ENCODE measurements around the gene KPNA3. TPM values are rescaled to one million over a fixed set of nuclear protein-coding genes. Genes with fewer than 3 reads are reported as not detected.
"Not testable (repeated sequence)": the region's sequence is repeated elsewhere in the genome, so short reads cannot be mapped to it uniquely, and the experiment has no call there.

The KPNA3 gene
- total RNA-seq, 4 donors from 2014 or later: 23.1 to 29.2 (median 24.9) TPM

- Histone ChIP-seq H3K27ac (no peak overlapping the region), H3K36me3 (no peaks in the 10 kb centered on the region), H3K4me1 (no peaks in the 10 kb centered on the region), H3K9me3 (no peaks in the 10 kb centered on the region), H3K27me3 (no peaks in the 10 kb centered on the region), H3K4me3 (no peak overlapping the region)
- 45 to 64% methylated on average over 2 to 3 of the region's 3 CpGs for WGBS, 2 donors (ENCODE audit: low coverage in 1 of 2)
- in situ Hi-C loops (cut with MboI; ENCODE audit: low pct_ligation_motif_present in 1 of 4, low pct_unique_long_range_greater_than_20kb in 1 of 4, low sequenced_read_pairs in 3 of 4) (no loop called here), intact Hi-C loops (cut with DNase I; ENCODE audit: low total_unique reads) (no loop called here)
- no peak for DNase-seq
- TF ChIP-seq EP300 (IDR thresholded peaks at IDR 0.05; ENCODE audit: low read depth) (no peak), CTCF (IDR thresholded peaks at IDR 0.05) (no peak), POLR2AphosphoS5 (IDR thresholded peaks at IDR 0.05) (no peak), POLR2A (IDR thresholded peaks at IDR 0.05) (no peak)
Measured at GRCh38 chr13:49806126-49806536, 13.6 kb upstream of the KPNA3 start.

- H3K9me3 ChIP-seq; DNase-seq; H3K27ac ChIP-seq; H3K36me3 ChIP-seq; H3K4me1 ChIP-seq; H3K27me3 ChIP-seq; H3K4me3 ChIP-seq; in situ Hi-C loops (cut with MboI; ENCODE audit: low pct_ligation_motif_present in 1 of 4, low pct_unique_long_range_greater_than_20kb in 1 of 4, low sequenced_read_pairs in 3 of 4); intact Hi-C loops (cut with DNase I; ENCODE audit: low total_unique reads): not testable (repeated sequence)
- 86 to 93% methylated on average over 8 to 10 of the region's 10 CpGs for WGBS, 2 donors (ENCODE audit: low coverage in 1 of 2)
Measured at GRCh38 chr13:49803047-49803446, 10.6 kb upstream of the KPNA3 start.

GRCh38 chr13:49802426-49802825 is 9.9 kb upstream of the KPNA3 start:
- Histone ChIP-seq H3K27ac (no peak overlapping the region), H3K36me3 (no peaks in the 10 kb centered on the region), H3K9me3 (no peaks in the 10 kb centered on the region), H3K4me1 (no peaks in the 10 kb centered on the region), H3K4me3 (no peak overlapping the region), H3K27me3 (no peaks in the 10 kb centered on the region)
- WGBS, 2 donors (ENCODE audit: low coverage in 1 of 2): 71 to 72% methylated on average over 5 of the region's 5 CpGs
- in situ Hi-C loops (cut with MboI; ENCODE audit: low pct_ligation_motif_present in 1 of 4, low pct_unique_long_range_greater_than_20kb in 1 of 4, low sequenced_read_pairs in 3 of 4) (no loop called here), intact Hi-C loops (cut with DNase I; ENCODE audit: low total_unique reads) (no loop called here)
- no peak for DNase-seq
- TF ChIP-seq POLR2AphosphoS5 (IDR thresholded peaks at IDR 0.05) (no peak), EP300 (IDR thresholded peaks at IDR 0.05; ENCODE audit: low read depth) (no peak), CTCF (IDR thresholded peaks at IDR 0.05) (no peak), POLR2A (IDR thresholded peaks at IDR 0.05) (no peak)

GRCh38 chr13:49791711-49792549 is 552 bp downstream of the KPNA3 start:
- intact Hi-C loops (cut with DNase I; ENCODE audit: low total_unique reads): no loop called here
- TF ChIP-seq POLR2AphosphoS5 (IDR thresholded peaks at IDR 0.05) (no peak), EP300 (IDR thresholded peaks at IDR 0.05; ENCODE audit: low read depth) (no peak), CTCF (IDR thresholded peaks at IDR 0.05) (no peak), POLR2A (IDR thresholded peaks at IDR 0.05) (no peak)
- DNase-seq: peak; percentile 58
- H3K36me3 ChIP-seq: no peaks in the 10 kb centered on the region
- no peaks in the 10 kb centered on the region for H3K27me3 ChIP-seq
- H3K9me3 ChIP-seq: no peaks in the 10 kb centered on the region
- H3K4me3 ChIP-seq: peak overlapping the region; percentile 62 to 98 (median 88)
- in situ Hi-C loops (cut with MboI; ENCODE audit: low pct_ligation_motif_present in 1 of 4, low pct_unique_long_range_greater_than_20kb in 1 of 4, low sequenced_read_pairs in 3 of 4): no loop called here
- H3K4me1 ChIP-seq: peaks cover 8 to 35% (median 17%) of the 10 kb centered on the region in 4 donors
- peak overlapping the region; percentile 91 to 97 (median 95) for H3K27ac ChIP-seq
- 0 to 1% methylated on average over 2 to 74 of the region's 98 CpGs for WGBS, 2 donors (ENCODE audit: low coverage in 1 of 2)
